GM12873 (cell line): ENCODE results near the gene OR9A2.
A peak's percentile ranks its signal among the peaks of the same experiment; 100 is the strongest.

Experiments
- TF ChIP-seq, protein P1 (sequence below): IDR thresholded peaks from 2 replicates; pipeline ENCODE4 v1.5.1; 2012; ENCODE audit warnings: low read depth, mild to moderate bottlenecking, moderate library complexity, low read length, control low read depth; ENCODE audit not compliant: insufficient read depth; ENCODE audit errors: missing control alignments

Gene OR9A2

DNA sequence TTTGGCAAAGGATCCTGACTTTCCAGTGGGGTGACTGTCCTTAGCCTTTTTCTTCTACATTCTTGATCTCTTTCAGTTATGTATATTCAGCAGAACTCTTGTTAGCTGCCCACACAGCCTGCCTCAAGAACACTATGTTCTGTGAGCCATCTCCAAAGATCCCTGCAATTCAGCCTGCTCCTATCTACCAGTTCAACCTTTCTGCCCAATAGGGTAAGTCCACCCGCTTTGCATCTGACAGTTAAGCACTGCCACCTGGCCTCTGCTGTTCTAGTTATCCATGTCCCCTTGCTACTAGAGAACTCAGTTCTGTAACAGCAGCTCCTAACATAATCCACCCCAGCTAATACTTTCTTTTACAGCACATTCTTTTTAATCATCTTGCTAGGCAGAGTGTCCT is 13.5 kb downstream of the OR9A2 start:
- TF ChIP-seq, protein P1, sequence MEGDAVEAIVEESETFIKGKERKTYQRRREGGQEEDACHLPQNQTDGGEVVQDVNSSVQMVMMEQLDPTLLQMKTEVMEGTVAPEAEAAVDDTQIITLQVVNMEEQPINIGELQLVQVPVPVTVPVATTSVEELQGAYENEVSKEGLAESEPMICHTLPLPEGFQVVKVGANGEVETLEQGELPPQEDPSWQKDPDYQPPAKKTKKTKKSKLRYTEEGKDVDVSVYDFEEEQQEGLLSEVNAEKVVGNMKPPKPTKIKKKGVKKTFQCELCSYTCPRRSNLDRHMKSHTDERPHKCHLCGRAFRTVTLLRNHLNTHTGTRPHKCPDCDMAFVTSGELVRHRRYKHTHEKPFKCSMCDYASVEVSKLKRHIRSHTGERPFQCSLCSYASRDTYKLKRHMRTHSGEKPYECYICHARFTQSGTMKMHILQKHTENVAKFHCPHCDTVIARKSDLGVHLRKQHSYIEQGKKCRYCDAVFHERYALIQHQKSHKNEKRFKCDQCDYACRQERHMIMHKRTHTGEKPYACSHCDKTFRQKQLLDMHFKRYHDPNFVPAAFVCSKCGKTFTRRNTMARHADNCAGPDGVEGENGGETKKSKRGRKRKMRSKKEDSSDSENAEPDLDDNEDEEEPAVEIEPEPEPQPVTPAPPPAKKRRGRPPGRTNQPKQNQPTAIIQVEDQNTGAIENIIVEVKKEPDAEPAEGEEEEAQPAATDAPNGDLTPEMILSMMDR: no peak

DNA sequence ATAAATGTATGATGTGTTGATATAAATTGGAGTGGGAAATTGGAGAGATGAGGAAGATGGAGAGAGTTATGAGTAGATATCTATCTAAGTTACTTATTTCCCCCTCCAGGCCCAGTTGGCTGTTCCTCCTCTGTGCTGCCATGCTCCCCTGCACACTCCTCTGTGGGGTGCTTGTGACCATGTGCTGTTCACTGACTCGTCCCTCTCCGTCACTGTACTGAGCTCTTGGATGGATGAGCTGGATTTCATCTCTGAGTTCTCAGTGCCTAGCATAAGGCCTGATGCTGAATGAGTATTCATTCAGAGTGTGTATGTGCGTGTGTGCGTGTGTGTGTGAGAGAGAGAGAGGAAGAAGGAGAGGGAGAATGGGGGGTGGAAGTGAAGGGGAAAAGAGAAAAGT is 14.5 kb downstream of the OR9A2 start:
- TF ChIP-seq, protein P1: no peak

DNA sequence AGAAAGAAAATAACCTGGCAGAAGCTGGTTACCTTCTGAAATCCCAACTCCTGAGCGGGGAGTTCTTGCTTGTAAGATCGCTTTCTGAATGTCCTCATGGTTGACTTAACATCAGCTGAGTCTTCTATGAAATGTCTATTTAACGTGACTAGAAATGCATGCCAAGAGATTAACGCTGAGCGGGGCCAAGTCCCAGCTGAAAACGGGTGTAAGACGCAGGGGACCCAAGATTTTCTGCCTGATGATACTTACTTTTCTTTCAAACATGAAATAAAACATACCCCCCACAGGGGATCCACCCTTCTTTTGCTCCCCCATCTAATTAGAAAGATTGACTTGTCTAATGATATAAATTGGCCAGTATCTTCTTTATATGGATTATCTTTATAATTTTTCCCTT is 14.9 kb downstream of the OR9A2 start:
- TF ChIP-seq, protein P1: no peak

DNA sequence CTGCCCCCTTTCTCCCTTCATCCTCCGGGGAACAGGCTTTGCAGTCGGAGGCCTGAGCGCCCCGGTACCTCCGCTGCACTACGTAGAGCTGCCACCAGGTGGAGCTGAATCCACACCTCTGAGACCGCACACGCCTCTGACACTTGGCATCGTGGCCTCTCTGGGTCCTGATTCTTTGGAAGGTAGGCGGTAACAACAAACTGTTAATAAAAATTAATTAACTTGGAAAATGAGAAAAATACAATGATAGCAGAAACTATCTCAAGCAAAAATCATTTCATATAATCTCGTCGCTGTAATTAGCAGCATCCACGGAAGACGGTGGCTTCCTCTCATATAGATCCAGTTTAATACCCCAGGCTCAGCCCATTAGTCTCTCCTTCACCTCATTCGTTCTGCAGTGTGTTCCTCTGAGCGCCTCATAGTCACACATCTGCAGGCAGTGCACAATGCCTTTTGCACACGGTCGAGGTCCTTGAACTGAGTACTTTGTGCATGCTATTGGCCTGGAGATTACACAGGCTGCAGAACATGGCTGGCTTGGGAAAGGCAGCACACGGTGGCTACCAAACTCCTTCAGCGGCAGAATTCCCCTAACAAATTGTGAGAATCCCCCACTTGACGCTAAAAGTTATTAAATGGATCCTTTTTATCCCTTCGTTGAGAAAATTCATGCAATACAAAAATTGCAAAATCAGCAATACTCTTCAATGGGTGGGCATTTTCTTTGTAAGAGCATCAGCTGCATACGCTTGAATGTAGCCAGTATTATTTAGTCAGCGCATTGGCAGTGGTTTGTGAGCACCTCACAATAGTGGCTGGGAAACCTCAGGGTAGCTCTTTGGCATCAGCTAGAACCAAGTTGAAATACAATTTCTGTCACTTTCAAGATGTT is 18.7 kb downstream of the OR9A2 start:
- TF ChIP-seq, protein P1: peak; percentile 91

DNA sequence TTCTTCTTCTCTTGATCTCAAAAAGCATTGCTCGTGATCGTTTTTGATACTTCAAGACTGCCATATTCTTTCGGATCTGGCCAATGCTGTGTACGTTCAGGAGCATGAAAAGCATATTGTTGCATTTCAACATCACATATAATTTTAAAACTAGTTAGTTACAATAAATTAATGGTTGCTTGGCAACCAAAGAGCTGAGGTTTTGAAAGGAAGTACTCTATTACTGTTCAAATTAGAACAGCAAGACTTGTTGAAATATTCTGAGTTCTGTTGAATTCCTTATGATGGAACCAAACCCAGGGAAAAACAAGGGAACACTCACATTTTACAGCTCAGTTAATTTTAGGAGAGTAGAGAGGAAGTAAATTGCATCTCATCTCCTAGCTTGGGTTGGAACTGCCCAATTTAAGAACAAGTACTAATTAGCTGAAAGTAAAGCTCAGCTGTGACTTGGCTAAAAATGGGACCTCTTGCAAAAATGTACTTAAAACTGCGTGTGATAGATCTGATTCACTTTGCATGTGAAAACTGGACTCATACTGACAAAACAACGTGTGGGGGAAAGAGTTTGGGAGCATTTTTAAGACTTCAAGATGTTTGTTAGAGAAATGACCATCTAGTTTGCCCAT is 21.2 kb downstream of the OR9A2 start:
- TF ChIP-seq, protein P1: no peak

DNA sequence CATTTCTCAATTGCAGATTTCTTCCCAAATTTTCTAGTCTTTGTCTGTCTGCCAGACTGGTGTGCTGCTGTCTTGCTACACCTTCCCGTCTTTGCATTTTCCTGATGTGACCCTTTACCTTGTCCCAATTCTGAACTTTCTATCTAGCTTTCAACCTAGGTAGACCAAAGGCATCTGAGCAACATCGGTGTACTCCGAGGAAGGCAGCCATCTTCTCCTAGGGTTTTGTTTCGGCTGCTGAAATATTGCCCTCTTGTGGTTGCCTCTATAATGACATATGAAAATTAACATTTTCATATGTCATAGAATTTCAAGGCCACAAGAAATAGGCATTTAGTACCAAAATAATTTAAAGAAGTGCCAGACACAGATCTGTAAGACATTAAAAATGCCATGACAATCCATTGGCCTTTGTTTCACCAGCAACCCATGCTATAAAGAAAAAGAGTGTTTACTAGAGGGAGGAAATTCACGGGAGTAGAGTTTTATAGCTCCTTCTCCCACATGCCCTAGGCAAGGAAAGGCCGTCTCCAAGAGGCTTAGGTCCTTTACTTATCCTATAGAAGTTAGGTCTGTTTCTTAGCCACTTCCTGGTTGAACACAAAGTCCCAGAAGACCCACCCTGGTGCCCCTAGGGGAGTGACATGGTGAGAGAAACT is 23.4 kb downstream of the OR9A2 start:
- TF ChIP-seq, protein P1: peak; percentile 64

DNA sequence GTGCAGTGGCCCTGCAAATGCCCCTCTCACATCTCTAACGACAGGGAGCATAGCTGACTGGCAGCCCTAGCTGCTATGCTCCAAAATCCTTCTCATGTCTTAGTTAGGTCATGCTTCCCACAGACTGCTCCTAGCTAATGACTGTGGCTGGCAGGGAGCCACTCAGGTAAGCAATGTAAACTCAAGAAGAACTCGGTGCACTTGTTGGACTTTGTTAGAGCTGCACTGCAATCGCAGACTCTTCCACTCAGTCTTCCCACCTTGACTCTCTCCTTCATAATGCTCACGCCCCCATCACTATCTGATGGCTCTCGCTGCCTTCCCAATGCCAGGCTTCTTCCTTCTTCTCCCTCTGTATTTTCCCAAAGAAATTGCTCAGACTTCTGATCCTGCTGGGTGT is 24.0 kb downstream of the OR9A2 start:
- TF ChIP-seq, protein P1: no peak
